ENCODE measurements around the gene ROR2. TPM values are rescaled to one million over a fixed set of nuclear protein-coding genes. Genes with fewer than 3 reads are reported as not detected.
"Not testable (repeated sequence)": the region's sequence is repeated elsewhere in the genome, so short reads cannot be mapped to it uniquely, and the experiment has no call there.

ROR2 gene
- total RNA-seq, 4 donors from 2014 or later = 0.70 to 9.9 (median 4.1) TPM

DNA sequence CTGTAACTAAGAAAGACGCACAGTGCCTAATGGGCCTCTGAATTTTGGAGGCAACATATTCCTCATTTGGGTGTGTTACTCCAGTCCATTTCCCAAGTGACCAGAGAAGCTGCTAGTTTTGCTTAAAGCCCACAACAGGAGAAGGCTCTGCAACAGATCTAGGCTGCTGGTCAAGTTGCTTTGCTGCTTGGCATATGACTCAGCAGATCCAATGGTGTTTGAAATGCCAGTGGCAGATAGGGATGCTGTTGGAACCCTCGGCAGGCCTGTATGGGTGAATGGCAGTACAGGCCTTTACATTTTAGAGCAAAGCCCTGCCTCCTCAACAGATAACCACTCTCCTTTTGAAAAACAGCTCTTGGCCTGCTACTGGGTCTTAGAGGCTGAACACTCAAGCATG, 36.2 kb upstream of the ROR2 start:
- Histone ChIP-seq H3K9me3 (no peaks in the 10 kb centered on the region), H3K36me3 (no peaks in the 10 kb centered on the region)

DNA sequence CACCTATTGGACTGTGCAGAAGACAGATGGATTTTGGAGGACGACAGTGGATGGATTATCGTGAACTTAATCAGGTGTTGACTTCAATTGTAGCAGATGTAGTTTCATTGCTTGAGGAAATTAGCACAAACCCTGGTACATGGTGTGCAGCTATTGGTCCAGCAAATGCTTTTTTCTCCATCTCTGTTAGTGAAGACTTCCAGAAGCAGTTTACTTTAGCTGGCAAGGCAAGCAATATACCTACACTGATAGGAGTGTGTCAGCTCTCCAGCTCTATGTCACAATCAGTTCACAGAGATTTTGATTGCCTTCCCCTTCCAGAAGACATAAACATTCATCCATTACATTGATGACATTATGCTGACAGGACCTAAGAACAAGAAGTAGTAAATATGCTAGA, 35.7 kb upstream of the ROR2 start:
- no peak overlapping the region for H3K4me3 ChIP-seq
- no peak overlapping the region for H3K27ac ChIP-seq
- H3K27me3 ChIP-seq = no peaks in the 10 kb centered on the region
- no peak for TF ChIP-seq POLR2A (IDR thresholded peaks at IDR 0.05)
- TF ChIP-seq, protein P1, sequence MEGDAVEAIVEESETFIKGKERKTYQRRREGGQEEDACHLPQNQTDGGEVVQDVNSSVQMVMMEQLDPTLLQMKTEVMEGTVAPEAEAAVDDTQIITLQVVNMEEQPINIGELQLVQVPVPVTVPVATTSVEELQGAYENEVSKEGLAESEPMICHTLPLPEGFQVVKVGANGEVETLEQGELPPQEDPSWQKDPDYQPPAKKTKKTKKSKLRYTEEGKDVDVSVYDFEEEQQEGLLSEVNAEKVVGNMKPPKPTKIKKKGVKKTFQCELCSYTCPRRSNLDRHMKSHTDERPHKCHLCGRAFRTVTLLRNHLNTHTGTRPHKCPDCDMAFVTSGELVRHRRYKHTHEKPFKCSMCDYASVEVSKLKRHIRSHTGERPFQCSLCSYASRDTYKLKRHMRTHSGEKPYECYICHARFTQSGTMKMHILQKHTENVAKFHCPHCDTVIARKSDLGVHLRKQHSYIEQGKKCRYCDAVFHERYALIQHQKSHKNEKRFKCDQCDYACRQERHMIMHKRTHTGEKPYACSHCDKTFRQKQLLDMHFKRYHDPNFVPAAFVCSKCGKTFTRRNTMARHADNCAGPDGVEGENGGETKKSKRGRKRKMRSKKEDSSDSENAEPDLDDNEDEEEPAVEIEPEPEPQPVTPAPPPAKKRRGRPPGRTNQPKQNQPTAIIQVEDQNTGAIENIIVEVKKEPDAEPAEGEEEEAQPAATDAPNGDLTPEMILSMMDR (IDR thresholded peaks at IDR 0.05) = no peak
- no peaks in the 10 kb centered on the region for H3K36me3 ChIP-seq
- H3K9me3 ChIP-seq = no peaks in the 10 kb centered on the region
- H3K4me1 ChIP-seq = no peaks in the 10 kb centered on the region
- DNase-seq = no peak

More for the DNA sequence above, 36.2 kb upstream of the ROR2 start:
- Histone ChIP-seq H3K4me1 (no peaks in the 10 kb centered on the region), H3K27me3 (no peaks in the 10 kb centered on the region), H3K4me3 (no peak overlapping the region), H3K27ac (no peak overlapping the region)
- no peak for DNase-seq
- TF ChIP-seq, protein P1 (IDR thresholded peaks at IDR 0.05) = no peak
- TF ChIP-seq POLR2A (IDR thresholded peaks at IDR 0.05) = no peak

DNA sequence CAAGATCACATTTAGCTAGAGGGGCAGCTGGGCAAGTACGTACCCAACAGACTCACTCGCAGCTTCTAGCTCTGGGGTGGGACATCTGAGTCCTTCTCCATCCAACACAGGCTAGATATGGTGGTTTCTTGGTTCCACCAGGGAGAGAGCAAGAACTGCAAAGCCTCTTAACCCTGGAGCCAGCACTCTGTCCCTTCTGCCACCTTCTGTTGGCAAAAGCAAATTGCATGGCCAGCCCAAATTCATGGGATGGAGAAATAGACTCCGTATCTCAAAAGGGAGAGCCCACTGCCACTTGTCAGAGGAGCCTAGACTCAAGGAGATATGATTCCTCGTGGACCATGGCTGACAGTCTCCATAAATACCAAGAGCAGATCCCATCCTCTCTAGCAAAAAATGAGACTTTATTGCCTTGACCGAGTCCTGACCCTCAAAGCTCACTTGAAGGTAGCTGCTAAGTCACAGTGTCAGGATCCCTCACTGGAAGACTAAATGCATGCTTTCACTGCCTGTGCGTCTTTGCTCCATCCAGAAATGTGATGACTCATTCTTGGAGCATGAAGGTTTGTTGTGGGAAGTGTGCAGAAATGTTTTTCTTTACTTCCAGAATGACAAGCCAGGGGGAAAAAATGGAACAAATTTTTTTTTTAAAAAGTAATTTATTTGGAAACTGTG, 28.8 kb upstream of the ROR2 start:
- Histone ChIP-seq H3K27me3 (no peaks in the 10 kb centered on the region), H3K4me3 (no peak overlapping the region), H3K27ac (no peak overlapping the region), H3K4me1 (no peaks in the 10 kb centered on the region), H3K9me3 (no peaks in the 10 kb centered on the region), H3K36me3 (no peaks in the 10 kb centered on the region)
- no peak for DNase-seq
- TF ChIP-seq POLR2A (IDR thresholded peaks at IDR 0.05) = no peak
- TF ChIP-seq, protein P1 (IDR thresholded peaks at IDR 0.05) = peak in 3 of 6 experiments; percentile 18 to 23 (median 22)

DNA sequence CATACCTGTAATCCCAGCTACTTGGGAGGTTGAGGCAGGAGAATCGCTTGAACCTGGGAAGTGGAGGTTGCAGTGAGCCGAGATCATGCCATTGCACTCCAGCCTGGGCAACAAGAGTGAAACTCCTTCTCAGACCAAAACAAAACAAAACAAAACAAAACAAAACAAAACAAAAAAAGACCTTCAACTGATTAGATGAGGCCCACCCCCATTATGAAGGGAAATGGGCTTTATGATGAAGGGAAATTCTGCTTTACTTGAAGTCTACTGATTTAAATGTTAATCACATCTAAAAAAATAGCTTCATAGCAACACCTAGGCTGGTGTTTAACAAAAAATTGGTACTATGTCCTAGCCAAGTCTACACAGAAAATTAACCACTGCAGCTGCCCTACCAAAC, 25.2 kb upstream of the ROR2 start:
- not testable (repeated sequence) for H3K27me3 ChIP-seq, H3K27ac ChIP-seq, DNase-seq, H3K4me3 ChIP-seq, H3K9me3 ChIP-seq, H3K36me3 ChIP-seq, H3K4me1 ChIP-seq

DNA sequence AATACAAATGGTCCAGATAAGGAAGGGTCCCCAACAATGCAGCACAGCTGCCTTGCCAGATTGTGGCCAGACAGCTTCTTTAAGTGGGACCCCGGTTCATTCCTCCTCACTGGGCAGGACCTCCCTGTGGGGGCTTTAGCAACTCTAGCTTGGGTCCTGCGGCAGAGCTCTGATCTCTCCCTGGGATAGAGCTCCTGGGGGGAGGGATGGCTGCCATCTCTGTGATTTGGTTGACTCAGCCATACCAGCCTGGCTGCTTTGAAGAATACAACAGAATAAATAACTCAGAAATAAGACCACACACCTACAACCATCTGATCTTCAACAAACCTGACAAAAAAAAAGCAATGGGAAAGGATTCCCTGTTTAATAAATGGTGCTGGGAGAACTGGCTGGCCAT, 22.7 kb upstream of the ROR2 start:
- Histone ChIP-seq H3K36me3 (no peaks in the 10 kb centered on the region), H3K9me3 (no peaks in the 10 kb centered on the region), H3K4me3 (no peak overlapping the region), H3K27ac (no peak overlapping the region), H3K27me3 (no peaks in the 10 kb centered on the region), H3K4me1 (no peaks in the 10 kb centered on the region)
- no peak for DNase-seq
- no peak for TF ChIP-seq POLR2A (IDR thresholded peaks at IDR 0.05)
- TF ChIP-seq, protein P1 (IDR thresholded peaks at IDR 0.05) = no peak

DNA sequence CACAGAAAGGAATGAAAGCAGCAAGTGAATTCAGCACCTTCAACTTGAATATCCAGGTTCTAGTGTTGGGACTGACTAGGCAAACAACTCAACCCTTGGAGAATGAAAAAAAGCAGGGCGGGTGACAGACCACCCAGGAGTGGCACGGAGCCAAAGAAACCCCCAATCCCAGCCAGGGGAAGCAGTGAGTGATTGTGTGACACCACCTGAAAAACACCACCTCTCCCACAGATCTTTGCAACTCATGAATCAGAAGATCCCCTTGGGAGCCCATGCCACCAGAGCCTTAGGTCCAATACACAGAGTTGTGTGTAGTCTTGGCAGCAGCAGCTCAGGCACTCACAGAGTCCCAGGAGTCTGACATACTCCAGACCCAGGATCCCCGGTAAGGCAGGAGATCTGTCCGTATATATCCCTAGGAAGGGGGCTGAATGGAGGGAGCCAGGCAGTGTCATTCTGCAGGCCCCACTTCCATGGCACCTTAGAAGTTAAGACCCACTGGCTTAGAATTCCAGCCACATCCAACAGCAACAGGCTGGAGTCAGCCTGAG, 22.1 kb upstream of the ROR2 start:
- Histone ChIP-seq H3K27ac (no peak overlapping the region), H3K27me3 (no peaks in the 10 kb centered on the region), H3K4me1 (no peaks in the 10 kb centered on the region), H3K4me3 (no peak overlapping the region), H3K36me3 (no peaks in the 10 kb centered on the region), H3K9me3 (no peaks in the 10 kb centered on the region)
- TF ChIP-seq, protein P1 (IDR thresholded peaks at IDR 0.05) = no peak
- TF ChIP-seq POLR2A (IDR thresholded peaks at IDR 0.05) = no peak
- DNase-seq = no peak

Measured in Peyer's patch (tissue), 4 donors.